ENCODE results near the gene HTATSF1.

HTATSF1 gene

GRCh38 chrX:136497556-136498052, at the start of gene HTATSF1:
Gene HTATSF1 (plus strand): TSS chrX:136497592. CDS start chrX:136497685, 93 bp downstream.
- DNase-seq (ENCODE audit: low read depth, low spot score) = no peak
- peak within 1 kb of the TSS; percentile 91 for H3K27ac ChIP-seq

GRCh38 chrX:136447968-136448367, 49.4 kb upstream of the HTATSF1 start:
- DNase-seq (ENCODE audit: low read depth, low spot score) = no peak
- H3K27ac ChIP-seq = no peak overlapping the region

DNA sequence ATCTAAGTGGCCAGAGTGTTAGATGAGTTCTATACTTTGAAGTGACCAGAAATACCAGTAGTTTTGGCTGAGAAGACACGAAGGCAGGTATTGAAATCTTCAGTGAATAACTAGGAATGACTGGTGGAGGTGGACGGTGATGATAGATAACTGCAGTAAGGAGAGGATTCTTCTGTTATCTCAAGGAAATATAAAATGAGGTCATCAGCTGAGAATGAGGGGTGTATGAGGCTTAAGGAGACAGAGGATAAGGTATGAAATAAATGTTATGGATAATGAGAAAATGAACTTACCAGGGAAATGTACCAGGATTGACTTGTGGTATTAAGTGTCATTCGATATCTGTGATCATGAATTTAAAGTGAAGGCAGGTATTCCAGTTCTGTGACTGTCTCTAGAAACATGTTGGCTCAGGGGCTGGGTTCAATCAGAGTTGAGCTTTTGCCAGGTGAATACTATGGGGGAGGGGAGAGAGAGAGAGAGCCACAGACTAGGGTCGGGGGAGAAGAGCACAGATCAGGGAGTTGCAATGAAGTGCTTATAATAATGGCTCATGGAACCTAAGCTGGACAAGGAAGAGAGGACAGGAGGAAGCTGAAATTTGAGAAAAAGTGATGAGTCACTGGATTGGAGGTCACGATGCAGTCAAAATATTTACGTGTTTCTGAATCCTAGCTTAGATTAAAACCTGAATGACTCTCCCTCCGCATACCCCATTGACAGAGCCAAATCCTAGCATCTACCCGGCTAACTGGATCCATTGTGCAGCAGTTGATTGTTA, 47.2 kb upstream of the HTATSF1 start:
- DNase-seq (ENCODE audit: low read depth, low spot score) = no peak
- H3K27ac ChIP-seq = no peak overlapping the region

GRCh38 chrX:136452614-136453013, 44.8 kb upstream of the HTATSF1 start:
- H3K27ac ChIP-seq = no peak overlapping the region
- DNase-seq (ENCODE audit: low read depth, low spot score) = no peak

DNA sequence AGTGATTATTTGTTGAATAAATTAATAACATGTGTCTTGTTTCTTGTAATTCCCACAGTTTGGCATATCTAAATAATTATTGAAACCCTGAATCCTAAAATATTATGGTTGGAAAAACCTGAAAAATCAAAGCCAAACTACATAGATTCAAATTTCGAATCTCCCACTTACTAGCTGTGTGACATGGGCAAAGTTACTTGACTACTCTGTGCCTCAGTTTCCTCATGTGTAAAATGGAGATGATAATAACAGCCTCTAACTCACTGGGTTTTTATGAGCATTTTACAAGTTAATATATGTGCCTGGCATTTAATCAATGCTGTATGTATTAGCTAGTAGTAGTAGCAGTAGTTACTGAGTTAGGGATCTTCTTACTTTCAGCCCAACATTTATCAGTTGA, 44.3 kb upstream of the HTATSF1 start:
- no peak overlapping the region for H3K27ac ChIP-seq
- no peak for DNase-seq (ENCODE audit: low read depth, low spot score)

GRCh38 chrX:136453771-136454170, 43.6 kb upstream of the HTATSF1 start:
- no peak for DNase-seq (ENCODE audit: low read depth, low spot score)
- no peak overlapping the region for H3K27ac ChIP-seq

GRCh38 chrX:136456133-136456532, 41.3 kb upstream of the HTATSF1 start:
- DNase-seq (ENCODE audit: low read depth, low spot score) = no peak
- no peak overlapping the region for H3K27ac ChIP-seq

DNA sequence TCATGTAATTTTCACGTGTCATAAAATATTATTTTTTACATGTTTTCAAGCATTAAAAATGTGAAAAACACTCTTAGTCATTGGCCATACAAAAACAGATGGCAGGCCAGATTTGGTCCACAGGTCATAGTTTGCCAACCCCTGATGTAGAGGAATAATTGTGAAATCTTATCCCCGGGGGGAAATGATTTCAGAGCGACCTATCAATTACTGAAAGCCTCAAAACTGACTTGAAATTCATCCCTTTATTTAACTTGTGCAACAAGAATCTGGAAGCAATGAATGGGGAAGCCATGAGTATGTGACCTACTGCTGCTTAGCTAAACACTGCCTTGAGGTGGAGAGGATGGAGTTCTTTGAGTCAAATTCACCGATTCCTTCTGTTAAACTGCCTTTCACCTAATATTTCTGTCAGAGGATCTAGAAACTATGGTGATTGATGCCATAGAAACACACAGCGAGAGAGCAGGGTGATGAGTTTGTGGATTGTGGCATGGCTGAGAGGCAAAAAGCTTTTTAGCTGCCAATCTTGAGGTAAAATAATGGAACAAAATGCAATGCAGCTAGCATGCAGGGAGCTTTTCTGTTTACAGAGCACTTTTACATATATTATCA, 40.0 kb upstream of the HTATSF1 start:
- H3K27ac ChIP-seq = no peak overlapping the region
- no peak for DNase-seq (ENCODE audit: low read depth, low spot score)

DNA sequence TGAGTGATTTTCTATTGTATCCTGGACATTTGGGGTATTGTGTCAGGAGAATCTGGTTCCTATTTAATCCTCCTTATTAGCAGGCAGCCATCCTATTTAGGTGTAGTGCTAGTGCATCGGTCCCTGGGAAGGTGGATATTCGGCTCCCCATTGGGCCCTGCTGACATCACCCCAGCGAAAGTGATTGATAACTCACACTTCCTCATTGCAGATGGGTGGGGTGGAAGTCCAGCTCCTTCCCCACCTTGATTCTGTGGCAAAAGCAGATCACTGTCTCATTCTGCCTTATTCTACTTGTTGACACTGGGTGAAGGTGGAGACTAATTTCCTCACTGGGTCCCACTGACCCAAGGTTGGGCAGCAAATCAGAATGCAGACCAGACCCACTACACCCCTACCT, 32.8 kb upstream of the HTATSF1 start:
- no peak for DNase-seq (ENCODE audit: low read depth, low spot score)
- H3K27ac ChIP-seq = no peak overlapping the region

DNA sequence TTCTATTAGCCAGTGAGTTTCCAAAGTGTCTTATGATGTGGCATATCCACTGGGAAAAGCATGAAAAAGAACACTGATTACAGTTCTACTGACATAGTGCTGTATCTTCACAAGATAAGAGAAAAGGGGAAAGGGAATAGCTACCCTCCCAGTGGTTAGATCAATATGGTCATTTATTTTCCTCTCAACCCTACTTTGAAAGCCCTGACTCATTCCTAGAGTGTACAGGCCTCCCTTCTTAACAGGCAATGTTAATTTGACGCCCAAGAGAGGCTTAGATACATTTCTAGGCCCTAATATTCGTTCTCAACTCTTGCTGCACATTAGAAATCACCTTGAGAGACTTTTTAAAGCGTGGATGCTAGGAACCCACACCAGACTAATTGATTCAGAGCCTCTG, 30.1 kb upstream of the HTATSF1 start:
- no peak for DNase-seq (ENCODE audit: low read depth, low spot score)
- no peak overlapping the region for H3K27ac ChIP-seq

DNA sequence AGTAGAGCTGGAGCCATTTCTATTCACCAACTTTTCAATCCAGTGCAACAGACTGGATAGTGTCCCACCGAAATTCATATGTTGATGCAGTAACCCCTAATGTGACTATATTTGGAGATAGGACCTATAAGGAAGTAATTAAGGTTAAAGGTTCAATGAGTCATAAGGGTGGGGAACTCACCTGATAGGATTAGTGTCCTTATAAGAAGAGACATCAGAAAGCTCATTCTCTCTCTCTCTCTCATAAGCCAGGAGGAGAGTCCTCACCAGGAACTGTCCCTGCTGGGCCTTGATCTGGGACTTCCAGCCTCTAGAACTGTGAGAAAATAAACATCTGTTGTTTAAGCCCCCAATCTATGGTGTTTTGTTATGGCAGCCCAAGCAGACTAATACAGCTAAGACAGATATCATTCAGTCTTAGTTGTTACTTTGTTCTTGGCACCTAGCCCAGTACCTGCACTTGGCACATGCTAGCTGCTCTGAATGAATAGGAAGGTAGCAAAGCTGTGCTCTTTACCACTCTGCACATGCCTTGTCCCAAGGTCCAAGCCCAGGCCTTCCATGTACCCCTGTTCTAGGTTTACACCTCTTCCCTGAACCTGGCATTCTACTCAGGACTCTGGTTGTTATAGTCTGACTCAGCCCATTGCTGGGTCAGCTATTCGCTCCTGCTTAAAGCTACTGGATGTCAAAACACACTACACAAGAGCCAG, 28.8 kb upstream of the HTATSF1 start:
- DNase-seq (ENCODE audit: low read depth, low spot score) = no peak
- no peak overlapping the region for H3K27ac ChIP-seq

- no peak for DNase-seq (ENCODE audit: low read depth, low spot score)
- no peak overlapping the region for H3K27ac ChIP-seq
Observed at GRCh38 chrX:136473663-136474062, 23.7 kb upstream of the HTATSF1 start.

DNA sequence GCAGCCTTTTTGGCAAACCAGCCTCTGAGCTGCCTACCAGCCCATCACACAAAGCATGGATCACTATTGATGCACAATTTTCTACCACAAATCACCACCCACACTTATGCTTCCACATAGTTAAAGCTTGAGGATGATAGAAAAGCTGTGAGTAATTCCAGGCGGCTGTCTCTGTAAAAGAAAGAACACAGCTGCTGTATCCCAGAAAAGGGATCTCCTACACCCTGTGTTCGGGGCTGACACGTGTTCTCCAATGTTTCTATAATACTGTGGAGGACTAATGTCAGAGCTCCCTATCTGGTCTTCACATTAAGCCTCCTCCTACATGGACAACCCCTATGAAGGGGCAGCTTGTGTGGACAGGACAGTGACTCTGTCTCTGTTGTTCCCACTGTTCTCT, 22.2 kb upstream of the HTATSF1 start:
- no peak overlapping the region for H3K27ac ChIP-seq
- no peak for DNase-seq (ENCODE audit: low read depth, low spot score)

DNA sequence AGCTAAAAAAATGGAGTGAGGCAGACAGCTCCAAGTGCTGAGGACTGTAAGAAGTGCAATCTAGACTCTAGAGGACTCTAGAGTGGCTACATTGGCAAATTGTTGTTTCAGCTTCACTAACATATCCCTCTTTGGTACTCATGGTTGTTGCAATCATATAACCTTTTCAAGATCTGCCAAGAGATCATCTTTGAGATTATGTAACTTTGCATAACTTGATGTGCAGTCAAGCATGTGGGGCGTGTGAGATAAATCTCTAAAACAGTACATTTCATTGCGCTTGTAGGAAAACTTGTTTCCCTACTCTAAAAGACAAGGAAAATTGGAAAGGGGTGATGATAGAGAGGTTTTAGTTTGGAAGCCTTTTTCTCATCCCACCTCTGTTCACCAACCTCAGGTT, 20.9 kb upstream of the HTATSF1 start:
- no peak for DNase-seq (ENCODE audit: low read depth, low spot score)
- no peak overlapping the region for H3K27ac ChIP-seq

GRCh38 chrX:136477026-136477425, 20.4 kb upstream of the HTATSF1 start:
- no peak overlapping the region for H3K27ac ChIP-seq
- peak; percentile 2 for DNase-seq (ENCODE audit: low read depth, low spot score)

- no peak overlapping the region for H3K27ac ChIP-seq
- DNase-seq (ENCODE audit: low read depth, low spot score) = no peak
Observed at GRCh38 chrX:136480383-136480782, 17.0 kb upstream of the HTATSF1 start.

DNA sequence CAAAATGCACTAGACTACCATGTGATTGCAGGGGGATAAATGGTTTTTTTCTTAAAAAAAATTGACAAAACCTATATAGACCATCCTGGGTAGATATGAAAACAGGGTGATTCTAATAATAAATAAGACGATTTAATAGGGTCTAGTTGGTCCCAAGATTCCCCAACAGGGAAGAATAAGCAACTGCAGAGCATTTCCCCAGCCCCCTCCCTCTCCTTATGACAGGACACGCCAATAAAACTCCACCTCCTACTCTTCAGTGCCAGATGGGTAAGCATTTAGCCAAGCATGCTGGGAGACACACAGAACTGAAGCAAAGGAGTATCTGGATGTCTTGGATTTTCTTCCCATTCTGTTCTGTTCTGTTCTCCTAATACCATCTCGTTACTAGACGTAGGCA, 9.7 kb upstream of the HTATSF1 start, which contains the start of gene BRS3:
Gene BRS3 (plus strand): TSS at position 301 of the 400 bp plus-strand sequence. CDS start 168 bp downstream, outside the sequence.
- H3K27ac ChIP-seq = no peak within 1 kb of the TSS
- no peak for DNase-seq (ENCODE audit: low read depth, low spot score)

- DNase-seq (ENCODE audit: low read depth, low spot score) = no peak
Observed at GRCh38 chrX:136488706-136489105, 8.7 kb upstream of the HTATSF1 start.

DNA sequence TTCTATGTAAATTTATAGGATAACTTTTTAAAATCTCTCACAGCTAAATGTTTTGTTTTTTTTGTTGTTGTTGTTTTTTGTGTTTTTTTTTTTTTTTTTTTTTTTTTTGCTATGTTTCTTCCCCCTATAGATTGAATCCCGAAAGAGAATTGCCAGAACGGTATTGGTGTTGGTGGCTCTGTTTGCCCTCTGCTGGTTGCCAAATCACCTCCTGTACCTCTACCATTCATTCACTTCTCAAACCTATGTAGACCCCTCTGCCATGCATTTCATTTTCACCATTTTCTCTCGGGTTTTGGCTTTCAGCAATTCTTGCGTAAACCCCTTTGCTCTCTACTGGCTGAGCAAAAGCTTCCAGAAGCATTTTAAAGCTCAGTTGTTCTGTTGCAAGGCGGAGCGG, 5.6 kb upstream of the HTATSF1 start:
- no peak for DNase-seq (ENCODE audit: low read depth, low spot score)
- no peak overlapping the region for H3K27ac ChIP-seq

More at GRCh38 chrX:136488706-136489105, 8.7 kb upstream of the HTATSF1 start:
- no peak overlapping the region for H3K27ac ChIP-seq

DNA sequence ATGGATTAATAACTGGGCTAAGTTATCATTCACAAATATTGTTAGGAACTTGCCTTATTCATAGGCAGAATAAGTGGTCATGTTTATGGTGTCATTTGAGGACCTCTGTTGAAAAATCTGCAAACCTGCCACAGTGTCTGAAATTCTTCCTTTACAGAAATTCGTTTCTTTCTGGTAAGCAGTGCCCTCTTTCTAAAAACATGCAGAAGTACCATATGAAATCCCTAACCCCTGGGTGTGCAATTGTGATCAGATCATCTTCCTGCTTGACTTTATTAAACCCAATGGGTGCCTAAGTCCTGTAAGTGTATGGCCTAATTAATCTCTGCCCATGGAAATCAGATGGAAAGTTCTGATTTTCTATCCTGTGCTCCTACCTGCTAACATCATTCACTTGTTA, 4.4 kb upstream of the HTATSF1 start:
- no peak for DNase-seq (ENCODE audit: low read depth, low spot score)
- no peak overlapping the region for H3K27ac ChIP-seq

- H3K27ac ChIP-seq = no peak overlapping the region
- no peak for DNase-seq (ENCODE audit: low read depth, low spot score)
Observed at GRCh38 chrX:136495043-136495442, 2.3 kb upstream of the HTATSF1 start.
